Measurements from ENCODE around the gene DCANP1. TPM values are rescaled to one million over a fixed set of nuclear protein-coding genes. Genes with fewer than 3 reads are reported as not detected.

DCANP1 gene
- total and polyA plus RNA-seq, 10 of the 15 experiments (the other 5 are each of a cell fraction or from before 2014, with no cell fraction given) = 0.01 TPM; not detected in 9

DNA sequence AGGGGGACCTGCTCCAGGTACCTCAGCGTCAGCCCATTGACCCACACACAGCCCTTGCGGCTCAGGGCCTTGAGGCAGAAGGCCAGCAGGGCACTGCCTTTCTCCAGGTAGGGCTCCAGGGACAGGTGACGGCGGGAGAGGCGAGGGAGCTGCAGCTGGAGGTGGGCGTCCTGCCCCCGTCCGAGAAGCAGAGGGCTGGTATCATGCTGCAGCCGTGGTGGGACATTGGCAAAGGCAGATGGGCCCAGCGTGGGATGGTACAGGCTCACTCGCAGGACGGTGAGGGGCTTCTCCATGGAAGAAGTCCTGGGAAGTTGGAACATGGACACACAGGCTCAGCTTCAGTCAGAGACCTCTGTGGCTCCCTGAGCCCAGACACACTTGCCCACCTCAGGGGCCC lies 2.5 kb upstream of the DCANP1 start:
- no peak; the same call in 2 of the 3 replicates for ATAC-seq
- in situ Hi-C loops (cut with MboI) = no loop called here
- ChIA-PET POLR2A (no interaction called here), RAD21 (ENCODE audit: unreplicated experiment) (no interaction called here), SMC1A (ENCODE audit: uncharacterized antibody, unreplicated experiment) (interaction anchor here (0.9 to 1.3 kb wide), 2 partner anchors 9 to 24 kb away, joined by 3 to 4 read pairs; no protein-coding TSS in a partner anchor), CTCF (interaction anchor here (0.9 to 4.1 kb wide), 4 partner anchors 8 to 124 kb away, joined by 3 to 35 read pairs (median 14); no protein-coding TSS in a partner anchor)
- Histone ChIP-seq H3K9me3 (replicated peaks; ENCODE audit: control insufficient read depth, insufficient read depth, low read length) (no peaks in the 10 kb centered on the region; the same call in 2 of the 3 replicates), H3K79me2 (ENCODE audit: control insufficient read depth, insufficient read depth, low read length) (no peaks in the 10 kb centered on the region), H3K9ac (ENCODE audit: control insufficient read depth, insufficient read depth, low read length) (no peak overlapping the region), H3K4me1 (ENCODE audit: control insufficient read depth, insufficient read depth, low read length) (peaks cover 23% of the 10 kb centered on the region), H3K36me3 (ENCODE audit: control insufficient read depth in 2 of 2, insufficient read depth in 2 of 2, low read length in 1 of 2) (no peaks in the 10 kb centered on the region), H3K4me3 (no peak overlapping the region), H3K27ac (ENCODE audit: control insufficient read depth, insufficient read depth) (no peak overlapping the region), H3K4me2 (ENCODE audit: control insufficient read depth, insufficient read depth) (no peak overlapping the region), H4K20me1 (ENCODE audit: control insufficient read depth, insufficient read depth) (no peaks in the 10 kb centered on the region), H3K27me3 (replicated peaks in 1 of 2; ENCODE audit: control insufficient read depth in 2 of 2, insufficient read depth in 2 of 2, low read length in 1 of 2) (no peaks in the 10 kb centered on the region), H2AFZ (ENCODE audit: control insufficient read depth, low read depth, low read length) (no peak overlapping the region)
- FAIRE-seq = no peak
- no peak for TF ChIP-seq MYB (IDR thresholded peaks at IDR 0.05; ENCODE audit: borderline replicate concordance, low read depth, low read length)
- TF ChIP-seq RCOR1 (conservative IDR thresholded peaks at IDR 0.05; ENCODE audit: low read depth, low read length) = no peak
- TF ChIP-seq EZH2 (IDR thresholded peaks at IDR 0.05; ENCODE audit: borderline replicate concordance, control insufficient read depth, low read depth, low read length) = no peak
- TF ChIP-seq TBL1XR1 (IDR thresholded peaks at IDR 0.05; ENCODE audit: low read depth, low read length) = no peak
- TF ChIP-seq RAD51 (IDR thresholded peaks at IDR 0.05) = no peak
- no peak for TF ChIP-seq PAX8 (IDR thresholded peaks at IDR 0.05)
- no peak for TF ChIP-seq SIN3A (IDR thresholded peaks at IDR 0.05; ENCODE audit: low read depth, low read length)
- TF ChIP-seq SP1 (IDR thresholded peaks at IDR 0.05; ENCODE audit: low read depth, low read length) = no peak
- TF ChIP-seq ZNF384 (IDR thresholded peaks at IDR 0.05; ENCODE audit: borderline replicate concordance, low read depth, low read length) = no peak
- TF ChIP-seq, protein P1, sequence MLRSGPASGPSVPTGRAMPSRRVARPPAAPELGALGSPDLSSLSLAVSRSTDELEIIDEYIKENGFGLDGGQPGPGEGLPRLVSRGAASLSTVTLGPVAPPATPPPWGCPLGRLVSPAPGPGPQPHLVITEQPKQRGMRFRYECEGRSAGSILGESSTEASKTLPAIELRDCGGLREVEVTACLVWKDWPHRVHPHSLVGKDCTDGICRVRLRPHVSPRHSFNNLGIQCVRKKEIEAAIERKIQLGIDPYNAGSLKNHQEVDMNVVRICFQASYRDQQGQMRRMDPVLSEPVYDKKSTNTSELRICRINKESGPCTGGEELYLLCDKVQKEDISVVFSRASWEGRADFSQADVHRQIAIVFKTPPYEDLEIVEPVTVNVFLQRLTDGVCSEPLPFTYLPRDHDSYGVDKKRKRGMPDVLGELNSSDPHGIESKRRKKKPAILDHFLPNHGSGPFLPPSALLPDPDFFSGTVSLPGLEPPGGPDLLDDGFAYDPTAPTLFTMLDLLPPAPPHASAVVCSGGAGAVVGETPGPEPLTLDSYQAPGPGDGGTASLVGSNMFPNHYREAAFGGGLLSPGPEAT (IDR thresholded peaks at IDR 0.05; ENCODE audit: low read depth) = no peak
- TF ChIP-seq SUZ12 (IDR thresholded peaks at IDR 0.05; ENCODE audit: unreplicated experiment) = no peak
- no peak for TF ChIP-seq CHD4 (IDR thresholded peaks at IDR 0.05)
- no peak for TF ChIP-seq BRCA1 (IDR thresholded peaks at IDR 0.05; ENCODE audit: low read depth, low read length)
- TF ChIP-seq BACH1 (IDR thresholded peaks at IDR 0.05; ENCODE audit: borderline replicate concordance) = no peak
- intact Hi-C loops (cut with micrococcal nuclease; ENCODE audit: unreplicated experiment) = no loop called here
- 49% methylated on average over 12 of the region's 12 CpGs for WGBS (ENCODE audit: insufficient coverage, insufficient replicate concordance, low lambda C conversion rate, missing lambda C conversion rate)
- no peak for DNase-seq (ENCODE audit: low read depth, low spot score)
- BruUV-seq (replicated peaks) = no TSS peak

All from GM12878 (cell line).